ENCODE results near the gene SH3BGRL2.

- no peak for TF ChIP-seq CTCF (IDR thresholded peaks at IDR 0.05; ENCODE audit: insufficient read depth, low read length)
- no peak for TF ChIP-seq POLR2AphosphoS5 (IDR thresholded peaks at IDR 0.05; ENCODE audit: low read depth)
- no peak for TF ChIP-seq REST (IDR thresholded peaks at IDR 0.05; ENCODE audit: insufficient replicate concordance, low read depth)
Observed at GRCh38 chr6:79666634-79667033, 35.5 kb downstream of the SH3BGRL2 start.
